ENCODE data around the gene CD247. TPM values are rescaled to one million over a fixed set of nuclear protein-coding genes. Genes with fewer than 3 reads are reported as not detected.

Gene CD247
- total and polyA plus RNA-seq, 2 of the 13 experiments (the other 11 are each of a cell fraction or from before 2014, with no cell fraction given) = 0.20 TPM; not detected in 1

DNA sequence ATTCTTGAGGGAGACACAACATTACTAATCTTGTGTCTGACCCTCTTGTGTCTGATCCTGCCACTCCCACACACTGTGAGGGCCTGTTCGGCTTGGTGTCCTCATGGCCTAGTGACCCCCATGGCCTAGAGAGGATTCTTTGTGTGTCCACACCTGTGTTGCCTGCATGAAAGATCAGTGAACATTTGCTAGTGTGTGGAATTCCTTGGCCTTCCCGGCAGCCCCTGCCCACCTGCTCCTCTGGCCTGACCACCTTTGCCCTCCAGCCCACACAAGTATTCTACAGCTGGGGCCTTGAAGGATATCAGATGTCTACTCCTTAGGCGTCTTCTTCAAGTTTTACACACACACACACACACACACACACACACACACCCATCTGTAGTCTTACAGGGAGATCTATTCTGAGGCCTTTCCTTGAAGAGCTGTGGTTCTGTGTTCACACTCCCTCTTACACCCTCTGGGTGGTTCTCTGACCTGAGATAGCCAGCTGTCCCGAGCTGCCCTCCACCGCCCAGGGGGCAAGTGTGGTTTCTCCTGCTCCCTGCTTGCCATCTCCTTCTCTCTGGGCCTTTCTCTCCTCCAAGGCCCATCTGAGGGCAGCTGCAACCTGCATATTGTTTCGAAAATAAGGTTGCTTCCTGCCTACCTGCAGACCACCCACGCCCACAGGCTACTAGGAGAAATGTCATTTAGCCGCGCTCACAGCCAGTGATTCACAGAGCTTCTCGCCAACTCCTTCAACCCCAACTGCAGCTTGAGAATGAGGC is 45.4 kb downstream of the CD247 start:
- CTCF ChIA-PET (ENCODE audit: low intra/inter-chr PET ratio, low total read pairs) = no interaction called here

GRCh38 chr1:167471568-167471967 is 46.8 kb downstream of the CD247 start:
- no peak overlapping the region for H3K4me2 ChIP-seq (ENCODE audit: low read depth, low read length)
- no peak overlapping the region for H3K4me3 ChIP-seq (replicated peaks in 1 of 3; ENCODE audit: insufficient read depth in 1 of 3, low read depth in 2 of 3, low read length in 3 of 3)
- 32% methylated on average over 5 of the region's 5 CpGs for WGBS (ENCODE audit: low lambda C conversion rate)
- FAIRE-seq (no peak), ATAC-seq (no peak), DNase-seq (ENCODE audit: low spot score) (no peak)
- H3K9me3 ChIP-seq (ENCODE audit: low read length) = no peaks in the 10 kb centered on the region
- ChIA-PET CTCF (ENCODE audit: low intra/inter-chr PET ratio, low total read pairs) (no interaction called here), POLR2A (no interaction called here)
- intact Hi-C loops (cut with micrococcal nuclease; ENCODE audit: unreplicated experiment) = no loop called here
- no peaks in the 10 kb centered on the region for H4K20me1 ChIP-seq (ENCODE audit: insufficient read depth, low read length)
- H3K27me3 ChIP-seq (ENCODE audit: control insufficient read depth in 1 of 2, insufficient read depth in 2 of 2, low read length in 2 of 2) = peaks cover 1 to 18% of the 10 kb centered on the region in 2 experiments; a peak in 2 of 5 replicates
- in situ Hi-C loops (cut with HindIII; ENCODE audit: extremely low pct_ligation_motif_present, low pct_unique_long_range_greater_than_20kb) = no loop called here
- no peak overlapping the region for H2AFZ ChIP-seq (ENCODE audit: low read length)
- no TSS peak for BruUV-seq (replicated peaks)
- TF ChIP-seq NFKBIZ (CRISPR knock-in tag; IDR thresholded peaks at IDR 0.05) = no peak
- TF ChIP-seq FOXJ3 (CRISPR knock-in tag; IDR thresholded peaks at IDR 0.05; ENCODE audit: borderline replicate concordance) = no peak
- no peak for TF ChIP-seq NR3C1 (CRISPR knock-in tag; IDR thresholded peaks at IDR 0.05)
- TF ChIP-seq HMGXB4 (CRISPR knock-in tag; IDR thresholded peaks at IDR 0.05; ENCODE audit: borderline replicate concordance in 1 of 2, low read depth in 1 of 2) = no peak
- no peak for TF ChIP-seq CEBPB (IDR thresholded peaks at IDR 0.05; ENCODE audit: borderline replicate concordance, low read depth, low read length)
- no peak for TF ChIP-seq CHD4 (IDR thresholded peaks at IDR 0.05; ENCODE audit: borderline replicate concordance, low read length)
- no peak for TF ChIP-seq MTF2 (CRISPR knock-in tag; IDR thresholded peaks at IDR 0.05; ENCODE audit: borderline replicate concordance)
- no peaks in the 10 kb centered on the region for H3K36me3 ChIP-seq (replicated peaks in 1 of 2; ENCODE audit: control insufficient read depth in 1 of 2, insufficient read depth in 2 of 2, low read length in 2 of 2)
- no peaks in the 10 kb centered on the region for H3K4me1 ChIP-seq (ENCODE audit: insufficient read depth, low read length)
- no peak overlapping the region for H3K27ac ChIP-seq (ENCODE audit: extremely low read length, insufficient read depth, low read length)
- no peaks in the 10 kb centered on the region for H3K79me2 ChIP-seq (ENCODE audit: insufficient read depth, low read length)
- H3K9ac ChIP-seq (ENCODE audit: insufficient read depth, low read depth, low read length) = no peak overlapping the region

More for the DNA sequence above, 45.4 kb downstream of the CD247 start:
- FAIRE-seq = no peak
- no peaks in the 10 kb centered on the region for H3K36me3 ChIP-seq (replicated peaks in 1 of 2; ENCODE audit: control insufficient read depth in 1 of 2, insufficient read depth in 2 of 2, low read length in 2 of 2)
- intact Hi-C loops (cut with micrococcal nuclease; ENCODE audit: unreplicated experiment) = no loop called here
- POLR2A ChIA-PET = no interaction called here
- no peak for TF ChIP-seq ZBTB8A (CRISPR knock-in tag; IDR thresholded peaks at IDR 0.05; ENCODE audit: borderline replicate concordance, low read depth)
- H2AFZ ChIP-seq (ENCODE audit: low read length) = no peak overlapping the region
- H3K9me3 ChIP-seq (ENCODE audit: low read length) = no peaks in the 10 kb centered on the region
- H3K4me3 ChIP-seq (replicated peaks in 1 of 3; ENCODE audit: insufficient read depth in 1 of 3, low read depth in 2 of 3, low read length in 3 of 3) = no peak overlapping the region
- no peaks in the 10 kb centered on the region for H4K20me1 ChIP-seq (ENCODE audit: insufficient read depth, low read length)
- no TSS peak for BruUV-seq (replicated peaks)
- WGBS (ENCODE audit: low lambda C conversion rate) = 34% methylated on average over 10 of the region's 10 CpGs
- no peak overlapping the region for H3K4me2 ChIP-seq (ENCODE audit: low read depth, low read length)
- no peaks in the 10 kb centered on the region for H3K79me2 ChIP-seq (ENCODE audit: insufficient read depth, low read length)
- no peak overlapping the region for H3K9ac ChIP-seq (ENCODE audit: insufficient read depth, low read depth, low read length)
- in situ Hi-C loops (cut with HindIII; ENCODE audit: extremely low pct_ligation_motif_present, low pct_unique_long_range_greater_than_20kb) = no loop called here
- peaks cover 1 to 22% of the 10 kb centered on the region in 2 experiments; a peak in 2 of 5 replicates for H3K27me3 ChIP-seq (ENCODE audit: control insufficient read depth in 1 of 2, insufficient read depth in 2 of 2, low read length in 2 of 2)
- no peak overlapping the region for H3K27ac ChIP-seq (ENCODE audit: extremely low read length, insufficient read depth, low read length)
- no peaks in the 10 kb centered on the region for H3K4me1 ChIP-seq (ENCODE audit: insufficient read depth, low read length)
- DNase-seq (ENCODE audit: low spot score) = no peak
- ATAC-seq = no peak
